Measurements from ENCODE around the gene GRM4.

The GRM4 gene

DNA sequence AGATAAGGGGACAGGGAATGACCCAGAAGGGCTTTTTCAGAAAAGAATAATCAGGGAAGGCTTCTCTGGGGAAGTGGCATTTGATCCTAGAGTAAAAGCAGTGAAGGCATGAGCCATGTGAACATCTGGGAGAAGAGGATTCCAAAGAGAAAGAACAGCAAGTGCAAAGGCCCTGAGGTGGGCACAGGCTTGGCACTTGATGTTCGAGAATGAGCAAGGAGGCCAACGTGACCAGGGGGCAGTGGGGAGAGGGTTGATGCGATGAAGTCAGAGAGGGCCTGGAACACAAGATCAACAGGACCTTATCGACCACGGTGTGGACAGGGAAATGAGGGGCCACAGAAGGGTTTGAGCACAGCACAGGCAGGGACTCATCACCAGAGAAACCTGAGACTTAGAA lies 5.8 kb downstream of the GRM4 start:
- Histone ChIP-seq H3F3A (ENCODE audit: insufficient read depth, low read length) (no peaks in the 10 kb centered on the region), H3K36me3 (ENCODE audit: insufficient read depth, low read length) (no peaks in the 10 kb centered on the region), H3K9ac (ENCODE audit: low read length) (no peak overlapping the region), H2AFZ (ENCODE audit: low read length) (no peak overlapping the region), H3K9me3 (ENCODE audit: low read length) (no peaks in the 10 kb centered on the region), H3K4me2 (ENCODE audit: low read length) (no peak overlapping the region), H4K20me1 (ENCODE audit: insufficient read depth, low read length) (no peaks in the 10 kb centered on the region), H3K79me2 (ENCODE audit: insufficient read depth, low read length) (no peaks in the 10 kb centered on the region), H3K4me1 (ENCODE audit: insufficient read depth, low read length, severe bottlenecking) (no peaks in the 10 kb centered on the region), H3K9me2 (ENCODE audit: low read depth, low read length) (no peaks in the 10 kb centered on the region), H3K4me3 (ENCODE audit: low read depth, low read length, poor library complexity, severe bottlenecking) (no peak overlapping the region), H3K27me3 (ENCODE audit: insufficient read depth, low read length) (peaks cover 4% of the 10 kb centered on the region; the same call in 1 of the 2 replicates), H3K27ac (ENCODE audit: low read depth, low read length, poor library complexity, severe bottlenecking) (no peak overlapping the region)
- no peak for TF ChIP-seq EZH2 (IDR thresholded peaks at IDR 0.05; ENCODE audit: borderline replicate concordance, low read length)
- TF ChIP-seq, protein P1, sequence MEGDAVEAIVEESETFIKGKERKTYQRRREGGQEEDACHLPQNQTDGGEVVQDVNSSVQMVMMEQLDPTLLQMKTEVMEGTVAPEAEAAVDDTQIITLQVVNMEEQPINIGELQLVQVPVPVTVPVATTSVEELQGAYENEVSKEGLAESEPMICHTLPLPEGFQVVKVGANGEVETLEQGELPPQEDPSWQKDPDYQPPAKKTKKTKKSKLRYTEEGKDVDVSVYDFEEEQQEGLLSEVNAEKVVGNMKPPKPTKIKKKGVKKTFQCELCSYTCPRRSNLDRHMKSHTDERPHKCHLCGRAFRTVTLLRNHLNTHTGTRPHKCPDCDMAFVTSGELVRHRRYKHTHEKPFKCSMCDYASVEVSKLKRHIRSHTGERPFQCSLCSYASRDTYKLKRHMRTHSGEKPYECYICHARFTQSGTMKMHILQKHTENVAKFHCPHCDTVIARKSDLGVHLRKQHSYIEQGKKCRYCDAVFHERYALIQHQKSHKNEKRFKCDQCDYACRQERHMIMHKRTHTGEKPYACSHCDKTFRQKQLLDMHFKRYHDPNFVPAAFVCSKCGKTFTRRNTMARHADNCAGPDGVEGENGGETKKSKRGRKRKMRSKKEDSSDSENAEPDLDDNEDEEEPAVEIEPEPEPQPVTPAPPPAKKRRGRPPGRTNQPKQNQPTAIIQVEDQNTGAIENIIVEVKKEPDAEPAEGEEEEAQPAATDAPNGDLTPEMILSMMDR (IDR thresholded peaks at IDR 0.05; ENCODE audit: low read length), result no peak

DNA sequence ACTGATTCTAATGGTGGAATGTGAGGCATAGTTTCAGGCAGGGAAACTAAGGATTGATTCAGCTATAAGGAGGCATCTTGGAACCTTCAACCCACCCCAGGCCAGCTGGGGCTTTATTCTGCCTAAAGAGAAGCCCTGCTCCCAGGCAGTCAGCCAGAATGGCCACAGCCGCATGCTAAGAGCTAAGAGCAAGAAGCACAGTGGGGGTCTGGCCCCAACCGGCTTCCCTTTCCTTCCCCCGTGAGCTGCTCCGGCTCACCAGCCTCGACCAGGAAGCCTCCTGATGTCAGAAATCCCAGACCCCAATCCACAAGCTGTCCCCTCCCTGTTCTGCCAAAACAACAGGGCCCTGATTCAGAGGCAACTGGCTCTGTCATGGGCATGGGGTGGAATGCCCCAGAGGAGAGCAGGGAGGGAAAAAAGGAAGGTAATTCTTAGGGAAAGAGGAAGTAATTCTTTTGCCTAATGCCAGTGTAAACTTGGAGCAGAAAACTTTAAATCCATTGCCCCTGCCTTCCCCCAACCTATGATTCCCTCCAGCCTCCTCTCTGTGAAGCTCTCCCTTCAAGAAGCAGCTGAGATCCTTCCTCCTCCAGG lies 6.9 kb downstream of the GRM4 start:
- Histone ChIP-seq H3K36me3 (ENCODE audit: insufficient read depth, low read length) (no peaks in the 10 kb centered on the region), H3K9ac (ENCODE audit: low read length) (no peak overlapping the region), H2AFZ (ENCODE audit: low read length) (no peak overlapping the region), H3K27me3 (ENCODE audit: insufficient read depth, low read length) (peaks cover 4% of the 10 kb centered on the region; the same call in 1 of the 2 replicates), H3K4me2 (ENCODE audit: low read length) (no peak overlapping the region), H3K9me3 (ENCODE audit: low read length) (no peaks in the 10 kb centered on the region), H3K4me1 (ENCODE audit: insufficient read depth, low read length, severe bottlenecking) (no peaks in the 10 kb centered on the region), H3F3A (ENCODE audit: insufficient read depth, low read length) (no peaks in the 10 kb centered on the region), H3K9me2 (ENCODE audit: low read depth, low read length) (no peaks in the 10 kb centered on the region), H3K79me2 (ENCODE audit: insufficient read depth, low read length) (no peaks in the 10 kb centered on the region), H3K4me3 (ENCODE audit: low read depth, low read length, poor library complexity, severe bottlenecking) (no peak overlapping the region), H4K20me1 (ENCODE audit: insufficient read depth, low read length) (no peaks in the 10 kb centered on the region), H3K27ac (ENCODE audit: low read depth, low read length, poor library complexity, severe bottlenecking) (no peak overlapping the region)
- no peak for TF ChIP-seq EZH2 (IDR thresholded peaks at IDR 0.05; ENCODE audit: borderline replicate concordance, low read length)
- TF ChIP-seq, protein P1 (IDR thresholded peaks at IDR 0.05; ENCODE audit: low read length), result no peak

DNA sequence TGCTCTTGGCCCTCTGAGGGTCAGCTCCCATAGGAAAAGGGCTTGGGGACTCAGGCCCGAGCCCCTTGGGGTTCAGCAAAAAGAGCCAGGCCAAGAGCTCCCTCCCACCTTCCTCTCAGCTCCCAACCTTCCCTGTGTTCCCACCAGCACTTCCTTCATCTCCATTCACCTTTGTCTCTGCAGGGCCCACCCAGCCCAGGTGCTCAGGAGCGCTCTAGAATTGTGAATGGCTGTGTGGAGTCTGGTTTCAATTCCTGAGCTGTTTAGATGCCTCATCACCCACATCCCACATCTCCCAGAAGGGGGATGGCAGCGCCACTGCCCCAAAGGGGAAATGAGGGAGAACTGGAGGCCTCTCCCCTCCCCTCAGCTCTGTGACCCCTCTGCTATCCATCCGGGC lies 7.7 kb downstream of the GRM4 start:
- Histone ChIP-seq H3K9ac (ENCODE audit: low read length) (no peak overlapping the region), H3K9me2 (ENCODE audit: low read depth, low read length) (no peaks in the 10 kb centered on the region), H3K79me2 (ENCODE audit: insufficient read depth, low read length) (no peaks in the 10 kb centered on the region), H3K27me3 (ENCODE audit: insufficient read depth, low read length) (no peaks in the 10 kb centered on the region; the same call in 1 of the 2 replicates), H4K20me1 (ENCODE audit: insufficient read depth, low read length) (no peaks in the 10 kb centered on the region), H3K36me3 (ENCODE audit: insufficient read depth, low read length) (no peaks in the 10 kb centered on the region), H3K4me1 (ENCODE audit: insufficient read depth, low read length, severe bottlenecking) (no peaks in the 10 kb centered on the region), H3K27ac (ENCODE audit: low read depth, low read length, poor library complexity, severe bottlenecking) (no peak overlapping the region), H2AFZ (ENCODE audit: low read length) (no peak overlapping the region), H3F3A (ENCODE audit: insufficient read depth, low read length) (no peaks in the 10 kb centered on the region), H3K4me3 (ENCODE audit: low read depth, low read length, poor library complexity, severe bottlenecking) (no peak overlapping the region), H3K9me3 (ENCODE audit: low read length) (no peaks in the 10 kb centered on the region), H3K4me2 (ENCODE audit: low read length) (no peak overlapping the region)
- TF ChIP-seq, protein P1 (IDR thresholded peaks at IDR 0.05; ENCODE audit: low read length), result no peak
- TF ChIP-seq EZH2 (IDR thresholded peaks at IDR 0.05; ENCODE audit: borderline replicate concordance, low read length), result no peak

Measured in OCI-LY1 (cell line).